Psoas muscle (tissue), 8 donors: ENCODE data around the gene GPATCH3. TPM values are rescaled to one million over a fixed set of nuclear protein-coding genes. Genes with fewer than 3 reads are reported as not detected.

Source experiments
- ATAC-seq, 4 donors: fragments of 200-7000 bp; cut with Tn5 transposase; one replicate each; pipeline ENCODE4 v1.9.1; 2020; ENCODE audit warnings: moderate library complexity in 3 of 4, mild to moderate bottlenecking in 2 of 4
- DNase-seq, 2 donors: peaks; one replicate each; pipeline ENCODE4 v3.0.0-alpha.2; 2020
- H3K27ac ChIP-seq: fragments of 200-600 bp; one replicate; pipeline ENCODE4 v1.8.0; 2022
- H3K27me3 ChIP-seq, 3 donors: fragments of 200-600 bp in 1 of 3; one replicate each; pipeline versions ENCODE4 v1.6.1 to v1.8.0; 2013 to 2022; ENCODE audit warnings: low read length in 2 of 3, mild to moderate bottlenecking in 2 of 3, moderate library complexity in 1 of 3; ENCODE audit not compliant: insufficient read depth in 3 of 3
- H3K36me3 ChIP-seq, 2 donors: fragments of 200-600 bp in 1 of 2; one replicate each; pipeline versions ENCODE4 v1.6.1 to v1.8.0; 2013 to 2022; ENCODE audit warnings: low read depth in 1 of 2, mild to moderate bottlenecking in 1 of 2, moderate library complexity in 1 of 2; ENCODE audit not compliant: insufficient read depth in 1 of 2
- H3K4me1 ChIP-seq: fragments of 200-600 bp; one replicate; pipeline ENCODE4 v1.8.0; 2022
- H3K4me3 ChIP-seq: fragments of 200-600 bp; one replicate; pipeline ENCODE4 v1.8.0; 2022; ENCODE audit warnings: mild to moderate bottlenecking
- H3K9me3 ChIP-seq: fragments of 200-600 bp; one replicate; pipeline ENCODE4 v1.8.0; 2022
- WGBS, 3 donors: extraction: QIAGEN DNeasy Blood & Tissue Kit; methylation state at CpG; one replicate each; pipeline versions ENCODE4 v1.1.6 to v1.1.7; 2013; 5-methylcytosine and 5-hydroxymethylcytosine counted together
- intact Hi-C, 2 donors: fragments of 100-400 bp; cut with DNase I; formaldehyde crosslinking; loops; one replicate each; pipeline versions ENCODE4 v1.11.0 to v1.14.2; 2022
- polyA plus RNA-seq, 3 donors: library from polyadenylated mRNA; stranded (reverse); fragments of 200-250 nt; gene quantifications; one replicate each; pipeline ENCODE4 v1.2.3, GENCODE V29; 2013
- total RNA-seq, 4 donors: library from RNA; stranded (reverse); fragmentation: NEBNext Ultra II Directional in 2 of 4; extraction: Animal tissue kit (Norgen Biotek cat#: 25700) in 2 of 4; gene quantifications; one replicate each; pipeline versions ENCODE4 v1.2.1 to v1.2.4, GENCODE V29; 2021 to 2023
- TF ChIP-seq, protein P1 (sequence below): fragments of 200-600 bp; IDR thresholded peaks from one replicate; pipeline ENCODE4 v1.8.0; 2022; ENCODE audit warnings: antibody characterized with exemption
- donor health status: healthy with polysubstance abuse.
- donor health status: DM: no; HTN: no; CAD: no; lungs with moderate emphysema.
- donor health status: Bipolar disorder and iron deficiency.
- donor health status: healthy.
- donor health status: DM: yes; HTN: yes; CAD: no.
- donor health status: DM: no; HTN: no; CAD: no.
- donor health status: DM: no; HTN: no; CAD: no.
- donor health status: DM: yes; HTN: yes; CAD: no.

Gene GPATCH3
- total and polyA plus RNA-seq, 7 donors = 10.7 to 31.8 (median 13.7) TPM

DNA sequence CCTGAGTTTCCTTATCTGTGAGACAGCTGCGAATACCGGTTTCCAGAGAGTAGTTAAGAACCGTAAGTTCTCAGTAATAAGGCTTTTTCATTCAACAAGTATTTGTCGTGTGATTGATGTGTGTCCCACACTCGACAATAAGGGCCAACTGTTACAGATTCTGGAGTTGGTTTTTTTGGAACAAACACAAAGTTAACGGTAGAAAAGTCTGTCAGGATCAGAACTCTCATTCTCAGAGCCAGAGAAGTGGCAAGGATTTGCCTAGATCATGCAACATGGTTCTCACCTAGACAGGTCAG is 22.1 kb upstream of the GPATCH3 start:
- Histone ChIP-seq H3K27me3 (no peaks in the 10 kb centered on the region), H3K9me3 (no peaks in the 10 kb centered on the region), H3K4me3 (peak overlapping the region; percentile 100), H3K36me3 (peaks cover 10 to 46% of the 10 kb centered on the region in 2 donors), H3K27ac (peak overlapping the region; percentile 94), H3K4me1 (peaks cover 17% of the 10 kb centered on the region)
- intact Hi-C loops = no loop called here
- 13 to 21% (median 14%) methylated on average over 6 of the region's 6 CpGs for WGBS, 3 donors
- no peak for ATAC-seq
- DNase-seq = no peak
- TF ChIP-seq, protein P1, sequence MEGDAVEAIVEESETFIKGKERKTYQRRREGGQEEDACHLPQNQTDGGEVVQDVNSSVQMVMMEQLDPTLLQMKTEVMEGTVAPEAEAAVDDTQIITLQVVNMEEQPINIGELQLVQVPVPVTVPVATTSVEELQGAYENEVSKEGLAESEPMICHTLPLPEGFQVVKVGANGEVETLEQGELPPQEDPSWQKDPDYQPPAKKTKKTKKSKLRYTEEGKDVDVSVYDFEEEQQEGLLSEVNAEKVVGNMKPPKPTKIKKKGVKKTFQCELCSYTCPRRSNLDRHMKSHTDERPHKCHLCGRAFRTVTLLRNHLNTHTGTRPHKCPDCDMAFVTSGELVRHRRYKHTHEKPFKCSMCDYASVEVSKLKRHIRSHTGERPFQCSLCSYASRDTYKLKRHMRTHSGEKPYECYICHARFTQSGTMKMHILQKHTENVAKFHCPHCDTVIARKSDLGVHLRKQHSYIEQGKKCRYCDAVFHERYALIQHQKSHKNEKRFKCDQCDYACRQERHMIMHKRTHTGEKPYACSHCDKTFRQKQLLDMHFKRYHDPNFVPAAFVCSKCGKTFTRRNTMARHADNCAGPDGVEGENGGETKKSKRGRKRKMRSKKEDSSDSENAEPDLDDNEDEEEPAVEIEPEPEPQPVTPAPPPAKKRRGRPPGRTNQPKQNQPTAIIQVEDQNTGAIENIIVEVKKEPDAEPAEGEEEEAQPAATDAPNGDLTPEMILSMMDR = no peak

DNA sequence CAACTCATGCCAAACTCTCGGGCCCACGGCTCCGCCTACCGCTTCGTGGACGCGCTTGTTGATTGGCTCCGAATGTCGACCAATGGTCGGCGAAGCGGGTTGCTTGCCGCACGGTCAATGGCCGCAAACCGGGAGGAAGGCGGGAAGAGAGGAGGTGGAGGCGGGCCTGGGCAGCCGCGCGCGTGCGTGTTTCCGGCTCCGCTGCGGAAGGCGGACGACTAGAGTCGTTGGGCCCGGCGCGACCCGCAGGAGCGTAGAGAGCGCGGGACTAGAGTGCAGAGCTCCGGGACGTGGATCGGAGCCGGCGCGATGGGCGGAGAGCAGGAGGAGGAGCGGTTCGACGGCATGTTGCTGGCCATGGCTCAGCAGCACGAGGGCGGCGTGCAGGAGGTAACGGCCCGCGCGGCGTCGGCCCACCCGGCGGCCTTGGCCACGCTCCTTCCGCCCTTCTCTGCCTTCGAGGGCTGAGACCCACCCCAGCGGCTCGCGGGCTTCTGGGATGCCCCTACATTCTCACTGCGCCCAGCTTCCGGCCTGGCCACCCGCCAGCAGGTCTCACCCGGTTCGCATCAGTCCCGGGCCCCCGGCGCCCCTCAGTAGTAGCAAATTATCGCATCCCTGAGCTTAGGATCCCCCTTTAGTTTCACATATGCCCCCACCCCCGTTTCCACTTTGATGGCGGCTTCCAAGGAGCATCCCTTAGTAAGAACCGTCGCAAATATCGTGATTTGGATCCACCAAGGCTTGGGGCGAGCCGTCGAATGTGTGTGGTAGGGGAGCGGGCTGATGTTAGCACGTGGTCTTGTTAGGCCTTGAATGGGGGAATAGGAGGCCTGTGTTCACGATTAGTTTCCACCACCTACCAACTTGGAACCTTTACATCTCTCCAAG is 21.5 kb upstream of the GPATCH3 start, which contains the start of gene NUDC:
NUDC (plus strand) TSS at position 204 of the 891 bp plus-strand sequence; CDS start at position 310, 106 bp downstream.
- no peaks in the 10 kb centered on the region for H3K9me3 ChIP-seq
- intact Hi-C loops = no loop called here
- peak; percentile 98 to 99 (median 99) for ATAC-seq
- 0 to 1% (median 1%) methylated on average over 69 to 83 of the region's 83 CpGs for WGBS, 3 donors
- peak within 1 kb of the TSS; percentile 100 for H3K4me3 ChIP-seq
- H3K27me3 ChIP-seq = no peaks in the 10 kb centered on the region
- peak within 1 kb of the TSS; percentile 94 for H3K27ac ChIP-seq
- TF ChIP-seq, protein P1 = no peak
- H3K36me3 ChIP-seq = peaks cover 7 to 42% of the 10 kb centered on the region in 2 donors
- peaks cover 17% of the 10 kb centered on the region for H3K4me1 ChIP-seq
- DNase-seq = peak; percentile 97 to 98

DNA sequence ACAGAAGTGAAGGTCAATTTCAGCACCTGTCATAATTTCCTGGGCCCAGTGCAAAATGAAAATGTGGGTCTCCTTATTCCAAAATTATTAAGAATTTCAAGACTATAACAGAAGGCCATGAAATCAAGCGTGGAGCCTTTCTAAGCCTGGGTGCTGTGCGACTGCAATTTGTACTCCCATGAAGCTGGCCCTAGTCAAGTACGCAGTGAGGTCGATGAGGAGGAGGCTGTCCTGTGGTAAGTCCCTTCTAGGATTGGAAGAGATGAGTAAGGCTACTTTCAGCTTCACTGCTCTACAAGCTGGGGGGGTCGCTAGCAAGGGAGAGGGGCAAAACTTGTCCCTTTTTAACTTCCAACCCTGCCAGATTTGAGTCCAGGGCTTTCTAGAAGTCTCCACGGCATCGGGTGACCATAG is 20.9 kb upstream of the GPATCH3 start:
- H3K4me1 ChIP-seq = peaks cover 17% of the 10 kb centered on the region
- H3K27ac ChIP-seq = peak overlapping the region; percentile 94
- 5 to 10% (median 6%) methylated on average over 7 of the region's 7 CpGs for WGBS, 3 donors
- peak; percentile 28 to 61 (median 46) for ATAC-seq
- H3K4me3 ChIP-seq = peak overlapping the region; percentile 100
- H3K9me3 ChIP-seq = no peaks in the 10 kb centered on the region
- peaks cover 2 to 36% of the 10 kb centered on the region in 2 donors for H3K36me3 ChIP-seq
- H3K27me3 ChIP-seq = no peaks in the 10 kb centered on the region
- no peak for DNase-seq
- TF ChIP-seq, protein P1 = no peak
- intact Hi-C loops = no loop called here

DNA sequence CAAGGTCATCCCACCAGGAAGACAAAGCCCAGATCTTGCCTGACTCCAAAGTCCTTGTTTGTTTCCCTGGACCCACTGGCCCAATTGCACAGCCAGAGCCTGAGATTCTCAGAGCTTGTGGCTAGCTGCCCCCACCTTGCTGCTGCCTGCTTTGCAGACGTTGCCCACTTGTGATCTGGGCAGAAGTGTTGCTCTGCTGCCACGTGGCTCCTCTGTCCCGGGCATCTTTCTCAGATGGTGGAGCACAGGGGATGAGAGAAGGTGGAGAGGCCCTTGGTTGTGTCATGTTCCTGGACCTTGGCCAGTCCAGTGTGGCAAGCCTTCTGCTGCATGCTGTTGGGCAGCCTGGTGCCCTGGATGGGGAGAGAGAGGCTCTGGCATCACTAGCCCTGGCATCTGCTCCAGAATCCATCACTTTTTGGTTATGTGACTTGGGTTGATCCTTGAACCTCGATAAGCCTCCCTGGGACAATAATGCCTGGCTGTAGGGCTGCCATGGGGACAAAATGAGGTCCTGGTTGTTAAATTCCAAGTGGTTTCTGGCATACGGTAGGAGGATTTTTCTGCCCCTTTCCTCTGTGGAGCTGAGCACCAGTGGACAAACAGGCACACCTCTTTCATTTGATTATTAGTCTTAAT is 15.1 kb upstream of the GPATCH3 start:
- no peaks in the 10 kb centered on the region for H3K27me3 ChIP-seq
- H3K4me3 ChIP-seq = no peak overlapping the region
- TF ChIP-seq, protein P1 = no peak
- DNase-seq (peak; percentile 50 to 69), ATAC-seq (peak in 3 of 4 donors; percentile 56 to 74 (median 56))
- H3K4me1 ChIP-seq = peaks cover 10% of the 10 kb centered on the region
- 45 to 51% (median 51%) methylated on average over 5 of the region's 5 CpGs for WGBS, 3 donors
- no peaks in the 10 kb centered on the region for H3K36me3 ChIP-seq
- no peaks in the 10 kb centered on the region for H3K9me3 ChIP-seq
- intact Hi-C loops = no loop called here
- no peak overlapping the region for H3K27ac ChIP-seq
